ENCODE data around the gene TPP1. TPM values are rescaled to one million over a fixed set of nuclear protein-coding genes. Genes with fewer than 3 reads are reported as not detected.

The TPP1 gene
- total RNA-seq, 6 experiments from 2014 or later, result 50.1 to 61.7 (median 54.1) TPM

DNA sequence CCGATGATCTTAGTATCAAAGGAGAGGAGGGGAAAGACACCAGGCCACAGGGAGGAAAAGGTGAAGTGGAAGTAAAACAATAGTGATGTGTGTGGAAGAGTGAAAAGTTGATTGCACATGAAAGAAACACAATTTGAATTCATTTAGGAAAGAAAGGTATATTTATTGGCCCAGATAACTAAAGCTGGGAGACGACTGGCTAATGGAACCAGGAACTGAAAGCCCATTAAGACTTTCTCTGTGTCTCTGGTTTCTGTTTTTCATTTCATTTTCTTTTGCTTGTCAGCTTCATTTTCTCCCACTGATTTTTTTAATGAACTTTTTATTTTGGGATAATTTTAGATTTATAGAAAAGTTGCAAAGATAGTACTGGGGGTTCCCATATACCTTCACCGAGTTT is 41.5 kb upstream of the TPP1 start:
- Mint-ChIP-seq H3K27ac (no peak overlapping the region), H3K9me3 (no peaks in the 10 kb centered on the region), H3K36me3 (ENCODE audit: low read depth) (no peaks in the 10 kb centered on the region), H3K4me1 (ENCODE audit: low read depth) (peaks cover 36% of the 10 kb centered on the region), H3K4me3 (no peak overlapping the region), H3K27me3 (ENCODE audit: insufficient read depth) (peaks cover 10% of the 10 kb centered on the region)
- TF ChIP-seq, protein P1, sequence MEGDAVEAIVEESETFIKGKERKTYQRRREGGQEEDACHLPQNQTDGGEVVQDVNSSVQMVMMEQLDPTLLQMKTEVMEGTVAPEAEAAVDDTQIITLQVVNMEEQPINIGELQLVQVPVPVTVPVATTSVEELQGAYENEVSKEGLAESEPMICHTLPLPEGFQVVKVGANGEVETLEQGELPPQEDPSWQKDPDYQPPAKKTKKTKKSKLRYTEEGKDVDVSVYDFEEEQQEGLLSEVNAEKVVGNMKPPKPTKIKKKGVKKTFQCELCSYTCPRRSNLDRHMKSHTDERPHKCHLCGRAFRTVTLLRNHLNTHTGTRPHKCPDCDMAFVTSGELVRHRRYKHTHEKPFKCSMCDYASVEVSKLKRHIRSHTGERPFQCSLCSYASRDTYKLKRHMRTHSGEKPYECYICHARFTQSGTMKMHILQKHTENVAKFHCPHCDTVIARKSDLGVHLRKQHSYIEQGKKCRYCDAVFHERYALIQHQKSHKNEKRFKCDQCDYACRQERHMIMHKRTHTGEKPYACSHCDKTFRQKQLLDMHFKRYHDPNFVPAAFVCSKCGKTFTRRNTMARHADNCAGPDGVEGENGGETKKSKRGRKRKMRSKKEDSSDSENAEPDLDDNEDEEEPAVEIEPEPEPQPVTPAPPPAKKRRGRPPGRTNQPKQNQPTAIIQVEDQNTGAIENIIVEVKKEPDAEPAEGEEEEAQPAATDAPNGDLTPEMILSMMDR (IDR thresholded peaks at IDR 0.05), result no peak
- no peak for DNase-seq

DNA sequence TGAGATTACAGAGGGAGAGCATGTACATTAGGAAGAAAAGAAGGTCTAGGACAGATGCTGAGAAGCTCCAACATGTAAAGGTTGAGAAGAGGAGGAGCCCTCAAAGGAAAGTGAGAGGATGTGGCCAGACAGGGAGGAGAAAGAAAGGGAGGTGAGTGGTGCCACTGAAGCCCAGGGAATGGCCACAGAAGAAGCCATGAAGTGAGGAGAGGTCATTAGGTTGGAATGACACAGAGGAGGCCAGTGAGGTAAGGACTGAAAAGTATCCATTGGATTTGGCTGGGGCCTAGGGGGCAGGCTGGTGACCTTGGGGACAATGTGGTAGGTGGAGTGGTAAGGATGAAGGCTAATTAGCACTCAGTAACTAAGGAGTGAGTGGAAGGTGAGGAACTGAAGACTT is 39.4 kb upstream of the TPP1 start:
- no peak for DNase-seq
- H3K4me3 Mint-ChIP-seq, result no peak overlapping the region
- TF ChIP-seq, protein P1 (IDR thresholded peaks at IDR 0.05), result no peak
- no peak overlapping the region for H3K27ac Mint-ChIP-seq
- no peaks in the 10 kb centered on the region for H3K9me3 Mint-ChIP-seq
- peaks cover 17% of the 10 kb centered on the region for H3K4me1 Mint-ChIP-seq (ENCODE audit: low read depth)
- no peaks in the 10 kb centered on the region for H3K36me3 Mint-ChIP-seq (ENCODE audit: low read depth)
- peaks cover 10% of the 10 kb centered on the region for H3K27me3 Mint-ChIP-seq (ENCODE audit: insufficient read depth)

DNA sequence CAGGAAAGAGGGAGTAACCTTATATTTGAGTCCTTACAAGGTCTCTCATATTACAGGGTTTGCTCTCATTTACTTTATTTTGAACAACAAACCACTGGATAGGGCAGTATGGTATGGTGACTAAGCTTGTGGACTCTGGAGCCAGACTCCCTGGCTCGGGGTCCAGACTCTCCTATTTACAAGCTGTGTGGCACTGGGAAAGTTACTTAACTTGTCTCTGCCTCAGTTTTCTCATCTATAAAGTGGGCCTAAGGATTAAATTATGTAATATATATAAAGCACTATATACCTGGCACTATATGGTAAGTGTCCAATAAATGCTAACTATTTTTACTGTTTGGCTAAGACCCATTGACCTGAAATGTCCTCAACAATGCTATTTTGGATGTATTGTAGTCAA is 38.1 kb upstream of the TPP1 start:
- Mint-ChIP-seq H3K4me1 (ENCODE audit: low read depth) (peaks cover 10% of the 10 kb centered on the region; the same call in 1 of the 2 replicates), H3K27ac (no peak overlapping the region), H3K36me3 (ENCODE audit: low read depth) (no peaks in the 10 kb centered on the region), H3K4me3 (no peak overlapping the region), H3K27me3 (ENCODE audit: insufficient read depth) (peaks cover 6% of the 10 kb centered on the region), H3K9me3 (no peaks in the 10 kb centered on the region)
- DNase-seq, result no peak
- TF ChIP-seq, protein P1 (IDR thresholded peaks at IDR 0.05), result no peak

DNA sequence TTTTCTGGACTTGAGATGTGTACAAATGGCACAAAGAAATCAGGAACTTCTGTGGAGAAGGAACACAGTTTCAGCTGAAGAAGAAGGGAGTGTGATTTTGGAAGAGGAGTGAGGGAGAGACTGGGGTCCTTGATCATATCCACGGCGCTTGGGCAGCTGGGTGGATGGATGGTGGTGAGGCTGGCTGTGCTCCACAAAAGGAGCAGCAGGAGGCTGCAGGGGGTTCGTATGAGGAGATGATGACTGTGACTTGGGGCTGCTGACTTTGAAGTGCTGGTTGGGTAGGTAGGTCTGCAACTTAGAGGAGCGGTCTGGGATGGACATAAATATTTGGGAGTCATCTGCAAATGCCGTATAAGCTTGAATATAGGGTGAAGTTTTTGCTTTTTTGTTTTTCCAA is 37.7 kb upstream of the TPP1 start:
- no peak overlapping the region for H3K27ac Mint-ChIP-seq
- H3K4me1 Mint-ChIP-seq (ENCODE audit: low read depth), result peaks cover 10% of the 10 kb centered on the region; the same call in 1 of the 2 replicates

DNA sequence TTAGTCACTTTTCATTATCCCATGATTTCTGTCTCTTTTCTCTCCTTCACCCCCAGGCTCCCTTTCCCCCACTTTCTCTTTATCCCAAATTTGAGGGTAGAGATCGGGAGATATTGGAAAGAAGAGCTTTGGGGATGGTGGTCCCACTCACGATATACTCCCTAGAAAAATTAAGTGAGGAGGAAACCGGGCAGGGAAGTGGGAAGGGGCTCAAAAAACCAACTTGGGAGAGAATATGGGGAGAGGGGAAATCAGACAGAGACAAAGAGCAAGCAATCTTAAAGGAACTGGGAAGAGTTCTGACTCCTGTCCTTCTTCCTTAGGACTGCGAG is 37.3 kb upstream of the TPP1 start:
- TF ChIP-seq, protein P1 (IDR thresholded peaks at IDR 0.05), result no peak
- Mint-ChIP-seq H3K27ac (no peak overlapping the region), H3K4me1 (ENCODE audit: low read depth) (peaks cover 10% of the 10 kb centered on the region; the same call in 1 of the 2 replicates), H3K27me3 (ENCODE audit: insufficient read depth) (peaks cover 6% of the 10 kb centered on the region), H3K4me3 (peak overlapping the region; percentile 69; the same call in 1 of the 2 replicates), H3K9me3 (no peaks in the 10 kb centered on the region), H3K36me3 (ENCODE audit: low read depth) (no peaks in the 10 kb centered on the region)
- no peak for DNase-seq

More for the DNA sequence above, 37.7 kb upstream of the TPP1 start:
- Mint-ChIP-seq H3K27me3 (ENCODE audit: insufficient read depth) (peaks cover 6% of the 10 kb centered on the region), H3K9me3 (no peaks in the 10 kb centered on the region), H3K36me3 (ENCODE audit: low read depth) (no peaks in the 10 kb centered on the region), H3K4me3 (no peak overlapping the region)
- TF ChIP-seq, protein P1 (IDR thresholded peaks at IDR 0.05), result no peak
- no peak for DNase-seq
